UCSD-AML1 (cell line): ENCODE data around the gene CHST3.
"Not testable (repeated sequence)": the region's sequence is repeated elsewhere in the genome, so short reads cannot be mapped to it uniquely, and the experiment has no call there.

ENCODE experiments used
- DNase-seq: peaks from one replicate; lab custom pipeline; 2025; ENCODE audit not compliant: unreplicated experiment; lab: John Stamatoyannopoulos, UW

The CHST3 gene

GRCh38 chr10:72027498-72027897 lies 63.3 kb downstream of the CHST3 start:
- DNase-seq, result no peak

GRCh38 chr10:72029414-72029813 lies 65.2 kb downstream of the CHST3 start:
- no peak for DNase-seq

- no peak for DNase-seq
Measured at GRCh38 chr10:72030762-72031543, 66.8 kb downstream of the CHST3 start.

- no peak for DNase-seq
Measured at GRCh38 chr10:72031706-72032105, 67.5 kb downstream of the CHST3 start.

GRCh38 chr10:72032409-72033162 lies 68.4 kb downstream of the CHST3 start:
- not testable (repeated sequence) for DNase-seq

GRCh38 chr10:72034040-72034499 lies 69.9 kb downstream of the CHST3 start:
- DNase-seq, result no peak

GRCh38 chr10:72034761-72035160 lies 70.6 kb downstream of the CHST3 start:
- no peak for DNase-seq

GRCh38 chr10:72035252-72035887 lies 71.2 kb downstream of the CHST3 start:
- DNase-seq, result no peak

GRCh38 chr10:72037266-72037665 lies 73.1 kb downstream of the CHST3 start:
- DNase-seq, result no peak

GRCh38 chr10:72037811-72038210 lies 73.6 kb downstream of the CHST3 start:
- no peak for DNase-seq

- DNase-seq, result no peak
Measured at GRCh38 chr10:72038458-72039001, 74.3 kb downstream of the CHST3 start.

- no peak for DNase-seq
Measured at GRCh38 chr10:72039377-72039776, 75.2 kb downstream of the CHST3 start.

GRCh38 chr10:72041491-72041890 lies 77.3 kb downstream of the CHST3 start:
- no peak for DNase-seq

- no peak for DNase-seq
Measured at GRCh38 chr10:72043016-72043834, 79.0 kb downstream of the CHST3 start.

- DNase-seq, result no peak
Measured at GRCh38 chr10:72044417-72045041, 80.3 kb downstream of the CHST3 start.

GRCh38 chr10:72045586-72045985 lies 81.4 kb downstream of the CHST3 start:
- DNase-seq, result no peak

GRCh38 chr10:72048450-72049124 lies 84.4 kb downstream of the CHST3 start:
- peak; percentile 89 for DNase-seq

- DNase-seq, result no peak
Measured at GRCh38 chr10:72049472-72049871, 85.3 kb downstream of the CHST3 start.

- no peak for DNase-seq
Measured at GRCh38 chr10:72049969-72050781, 86.0 kb downstream of the CHST3 start.
